ENCODE results near the gene ZNF14. TPM values are rescaled to one million over a fixed set of nuclear protein-coding genes. Genes with fewer than 3 reads are reported as not detected.
A peak's percentile ranks its signal among the peaks of the same experiment; 100 is the strongest.

The ZNF14 gene
- total and polyA plus RNA-seq, 12 donors = 2.7 to 8.5 (median 4.2) TPM

DNA sequence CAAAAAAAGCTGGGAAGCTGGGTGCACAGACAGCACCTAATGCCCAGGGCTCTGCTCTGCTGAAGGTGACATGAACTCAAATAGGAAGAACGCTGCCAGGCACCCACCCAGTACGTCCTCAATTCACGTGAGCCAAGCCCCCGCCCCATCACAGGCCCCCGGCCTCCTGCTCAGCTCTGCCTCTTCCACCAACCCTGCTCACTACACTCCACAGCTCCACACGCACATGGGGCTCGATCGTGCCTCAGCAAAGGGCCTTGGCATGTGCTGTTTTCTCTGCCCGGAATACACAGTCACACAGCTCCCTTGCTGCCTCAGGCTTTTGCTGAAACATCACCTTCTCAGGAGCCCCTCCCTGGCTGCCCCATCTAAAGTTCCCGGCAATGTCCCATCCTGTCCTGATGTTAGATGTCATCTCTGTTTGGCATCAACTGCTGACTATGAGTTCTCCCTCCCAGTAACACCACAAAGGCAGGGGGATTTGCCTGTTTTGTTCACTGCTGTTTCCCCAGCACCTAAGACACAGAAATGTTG, 71.7 kb downstream of the ZNF14 start:
- intact Hi-C loops (cut with DNase I) = no loop called here
- H3K9me3 ChIP-seq (replicated peaks in 1 of 3) = no peaks in the 10 kb centered on the region
- no peak overlapping the region for H3K27ac ChIP-seq
- TF ChIP-seq, protein P1, sequence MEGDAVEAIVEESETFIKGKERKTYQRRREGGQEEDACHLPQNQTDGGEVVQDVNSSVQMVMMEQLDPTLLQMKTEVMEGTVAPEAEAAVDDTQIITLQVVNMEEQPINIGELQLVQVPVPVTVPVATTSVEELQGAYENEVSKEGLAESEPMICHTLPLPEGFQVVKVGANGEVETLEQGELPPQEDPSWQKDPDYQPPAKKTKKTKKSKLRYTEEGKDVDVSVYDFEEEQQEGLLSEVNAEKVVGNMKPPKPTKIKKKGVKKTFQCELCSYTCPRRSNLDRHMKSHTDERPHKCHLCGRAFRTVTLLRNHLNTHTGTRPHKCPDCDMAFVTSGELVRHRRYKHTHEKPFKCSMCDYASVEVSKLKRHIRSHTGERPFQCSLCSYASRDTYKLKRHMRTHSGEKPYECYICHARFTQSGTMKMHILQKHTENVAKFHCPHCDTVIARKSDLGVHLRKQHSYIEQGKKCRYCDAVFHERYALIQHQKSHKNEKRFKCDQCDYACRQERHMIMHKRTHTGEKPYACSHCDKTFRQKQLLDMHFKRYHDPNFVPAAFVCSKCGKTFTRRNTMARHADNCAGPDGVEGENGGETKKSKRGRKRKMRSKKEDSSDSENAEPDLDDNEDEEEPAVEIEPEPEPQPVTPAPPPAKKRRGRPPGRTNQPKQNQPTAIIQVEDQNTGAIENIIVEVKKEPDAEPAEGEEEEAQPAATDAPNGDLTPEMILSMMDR (IDR thresholded peaks at IDR 0.05) = no peak
- no peak for TF ChIP-seq POLR2A (IDR thresholded peaks at IDR 0.05)
- 75 to 83% (median 79%) methylated on average over 10 of the region's 10 CpGs for WGBS, 4 donors
- H3K4me3 ChIP-seq = no peak overlapping the region
- no peaks in the 10 kb centered on the region for H3K27me3 ChIP-seq
- H3K36me3 ChIP-seq (replicated peaks in 1 of 2) = peaks cover 0 to 36% of the 10 kb centered on the region in 2 donors
- DNase-seq = peak in 1 of 7 donors; percentile 19
- peaks cover 12 to 22% of the 10 kb centered on the region in 2 donors for H3K4me1 ChIP-seq (replicated peaks in 1 of 2)

Small RNA genes within 50 kb of the gene (small RNA-seq; reads per million reads assigned to genes)
- gene AC011458.2 = 0 reads per million in 2 donors
- gene AC011477.5 = 0 reads per million in 2 donors

Other genes with a start within 250 kb of the ZNF14 start
- gene TSSK6, start 217.6 kb downstream of the ZNF14 start, total RNA-seq = 10 to 100 TPM in 1 of 9 donors, 1 to 10 TPM in 6, under 1 TPM in 2; 0.61 to 50.5 (median 3.5) TPM
- gene TSSK6, start 217.6 kb downstream of the ZNF14 start, polyA plus RNA-seq = 1 to 10 TPM in 1 of 3 donors, under 1 TPM in 1, not detected in 1; 0.37 to 1.0 TPM
- gene NDUFA13, start 216.9 kb downstream of the ZNF14 start, total RNA-seq = 100 to 1,000 TPM in 7 of 9 donors, 10 to 100 TPM in 2; 17.0 to 517 (median 323) TPM
- 100 to 1,000 TPM; 202 to 558 (median 329) TPM for gene NDUFA13, start 216.9 kb downstream of the ZNF14 start, polyA plus RNA-seq
- gene YJEFN3, start 204.2 kb downstream of the ZNF14 start, total RNA-seq = 1 to 10 TPM in 5 of 9 donors, under 1 TPM in 4; 0.36 to 5.7 (median 1.1) TPM
- gene YJEFN3, start 204.2 kb downstream of the ZNF14 start, polyA plus RNA-seq = 10 to 100 TPM in 1 of 3 donors, 1 to 10 TPM in 1, under 1 TPM in 1; 0.77 to 30.2 (median 6.1) TPM
- under 1 TPM in 2 of 9 donors, not detected in 7; 0.22 to 0.43 TPM for gene CILP2, start 194.8 kb downstream of the ZNF14 start, total RNA-seq
- under 1 TPM in 2 of 3 donors, not detected in 1; 0.13 to 0.24 TPM for gene CILP2, start 194.8 kb downstream of the ZNF14 start, polyA plus RNA-seq
- gene PBX4, start 114.4 kb downstream of the ZNF14 start, total RNA-seq = under 1 TPM in 6 of 9 donors, not detected in 3; 0.28 to 0.86 (median 0.66) TPM
- 1 to 10 TPM in 2 of 3 donors, not detected in 1; 2.9 to 6.3 TPM for gene PBX4, start 114.4 kb downstream of the ZNF14 start, polyA plus RNA-seq
- 1 to 10 TPM in 8 of 9 donors, under 1 TPM in 1; 0.95 to 5.1 (median 3.6) TPM for gene LPAR2, start 104.9 kb downstream of the ZNF14 start, total RNA-seq
- gene LPAR2, start 104.9 kb downstream of the ZNF14 start, polyA plus RNA-seq = 10 to 100 TPM in 1 of 3 donors, 1 to 10 TPM in 1, under 1 TPM in 1; 0.93 to 10.5 (median 3.8) TPM
- 10 to 100 TPM in 5 of 9 donors, 1 to 10 TPM in 3, under 1 TPM in 1; 0.44 to 17.0 (median 10.3) TPM for gene GMIP, start 89.5 kb downstream of the ZNF14 start, total RNA-seq
- gene GMIP, start 89.5 kb downstream of the ZNF14 start, polyA plus RNA-seq = 10 to 100 TPM in 1 of 3 donors, 1 to 10 TPM in 2; 2.7 to 13.8 (median 3.2) TPM
- gene ATP13A1, start 69.4 kb downstream of the ZNF14 start, total RNA-seq = 100 to 1,000 TPM in 4 of 9 donors, 10 to 100 TPM in 5; 21.1 to 195 (median 78.3) TPM
- 100 to 1,000 TPM in 2 of 3 donors, 10 to 100 TPM in 1; 18.7 to 132 (median 103) TPM for gene ATP13A1, start 69.4 kb downstream of the ZNF14 start, polyA plus RNA-seq
- gene ZNF101, start 64.3 kb downstream of the ZNF14 start, total RNA-seq = 1 to 10 TPM; 1.3 to 9.8 (median 6.4) TPM
- gene ZNF101, start 64.3 kb downstream of the ZNF14 start, polyA plus RNA-seq = 10 to 100 TPM in 1 of 3 donors, 1 to 10 TPM in 2; 6.0 to 11.8 (median 6.2) TPM
- gene ZNF506, start 88.6 kb upstream of the ZNF14 start, total RNA-seq = 10 to 100 TPM in 8 of 9 donors, 1 to 10 TPM in 1; 9.9 to 38.6 (median 24.0) TPM
- 10 to 100 TPM in 1 of 3 donors, 1 to 10 TPM in 2; 4.7 to 22.1 (median 7.5) TPM for gene ZNF506, start 88.6 kb upstream of the ZNF14 start, polyA plus RNA-seq
- 10 to 100 TPM in 7 of 9 donors, 1 to 10 TPM in 2; 8.4 to 19.5 (median 14.5) TPM for gene ZNF253, start 132.8 kb upstream of the ZNF14 start, total RNA-seq
- gene ZNF253, start 132.8 kb upstream of the ZNF14 start, polyA plus RNA-seq = 10 to 100 TPM in 1 of 3 donors, 1 to 10 TPM in 2; 2.7 to 19.7 (median 4.3) TPM
- 1 to 10 TPM; 1.4 to 9.0 (median 2.9) TPM for gene ZNF93, start 167.8 kb upstream of the ZNF14 start, total RNA-seq
- gene ZNF93, start 167.8 kb upstream of the ZNF14 start, polyA plus RNA-seq = 1 to 10 TPM; 1.6 to 4.4 (median 2.7) TPM

All from adrenal gland (tissue), 12 donors.